Endodermal cell (in vitro differentiated cells): Measurements from ENCODE around the gene RIF1. TPM values are rescaled to one million over a fixed set of nuclear protein-coding genes. Genes with fewer than 3 reads are reported as not detected.

Source experiments
- DNase-seq: peaks from one replicate; pipeline ENCODE4 v3.0.0-alpha.2; 2017
- H3K27ac ChIP-seq: 2 replicates; pipeline ENCODE4 v1.5.1; 2013; ENCODE audit warnings: mild to moderate bottlenecking, low read depth, low read length, moderate library complexity
- H3K27me3 ChIP-seq: 2 replicates; pipeline ENCODE4 v1.6.1; 2013; ENCODE audit warnings: mild to moderate bottlenecking, low read length, moderate library complexity; ENCODE audit not compliant: insufficient read depth, control insufficient read depth, poor library complexity, severe bottlenecking
- H3K36me3 ChIP-seq: 2 replicates; pipeline ENCODE4 v1.7.0; 2013; ENCODE audit warnings: mild to moderate bottlenecking, low read length, moderate library complexity; ENCODE audit not compliant: control insufficient read depth, insufficient read depth
- H3K4me1 ChIP-seq: one replicate; pipeline ENCODE4 v1.7.0; 2013; ENCODE audit warnings: low read length; ENCODE audit not compliant: control insufficient read depth, insufficient read depth
- H3K4me3 ChIP-seq: 2 replicates; pipeline ENCODE4 v1.5.1; 2013; ENCODE audit warnings: mild to moderate bottlenecking, low read length, moderate library complexity
- H3K9ac ChIP-seq: 2 replicates; pipeline ENCODE4 v1.6.1; 2013; ENCODE audit warnings: mild to moderate bottlenecking, low read length, moderate library complexity; ENCODE audit not compliant: poor library complexity, severe bottlenecking; ENCODE audit errors: extremely low read depth
- H3K9me3 ChIP-seq: 2 replicates; pipeline ENCODE4 v1.6.1; 2013; ENCODE audit warnings: mild to moderate bottlenecking, low read length, moderate library complexity; ENCODE audit not compliant: control insufficient read depth
- H3K27ac Mint-ChIP-seq: 2 replicates; pipeline ENCODE4 v1.8.0; 2020; ENCODE audit warnings: mixed read lengths
- H3K27me3 Mint-ChIP-seq: 2 replicates; pipeline ENCODE4 v1.8.0; 2021; ENCODE audit warnings: mild to moderate bottlenecking, mixed read lengths; ENCODE audit not compliant: insufficient read depth
- H3K36me3 Mint-ChIP-seq: 2 replicates; pipeline ENCODE4 v1.8.0; 2020; ENCODE audit warnings: low read depth, mixed read lengths
- H3K4me1 Mint-ChIP-seq: 2 replicates; pipeline ENCODE4 v1.8.0; 2020; ENCODE audit warnings: mixed read lengths
- H3K4me3 Mint-ChIP-seq: 2 replicates; pipeline ENCODE4 v1.8.0; 2020; ENCODE audit warnings: mild to moderate bottlenecking, moderate library complexity, mixed read lengths
- H3K9me3 Mint-ChIP-seq: 2 replicates; pipeline ENCODE4 v1.8.0; 2020; ENCODE audit warnings: mild to moderate bottlenecking, mixed read lengths
- CTCF ChIP-seq: fragments of 200-600 bp; sonication (generic); conservative IDR thresholded peaks from 2 replicates; pipeline ENCODE4 v1.5.0; 2021; ENCODE audit warnings: antibody characterized with exemption, mild to moderate bottlenecking
- WGBS, 2 experiments: methylation state at CpG; one replicate each; pipeline versions ENCODE4 v1.1.5 to v1.1.7; 2013; ENCODE audit warnings: missing lambda C conversion rate in 2 of 2, mixed read lengths in 1 of 2; ENCODE audit not compliant: insufficient coverage in 1 of 2, insufficient read length in 1 of 2; 5-methylcytosine and 5-hydroxymethylcytosine counted together
- total RNA-seq, 2 donors: library from RNA; stranded (reverse); fragmentation: NEBNext Ultra II Directional in 1 of 2; extraction: Animal tissue kit (Norgen Biotek cat#: 25700) in 1 of 2; gene quantifications; 2 replicates in 1 of 2; 3 replicates in 1 of 2; pipeline ENCODE4 v1.2.1, GENCODE V29; 2021

The RIF1 gene
- total RNA-seq, 2 donors from 2014 or later = 64.3 to 66.7 TPM

GRCh38 chr2:151439127-151439526 lies 29.4 kb downstream of the RIF1 start:
- no peak overlapping the region for H3K9ac ChIP-seq
- no peaks in the 10 kb centered on the region for H3K9me3 ChIP-seq
- 95 to 97% methylated on average over 7 to 13 of the region's 13 CpGs for WGBS, 2 experiments
- no peak overlapping the region for H3K27ac ChIP-seq
- H3K27me3 Mint-ChIP-seq = no peaks in the 10 kb centered on the region
- peaks cover 73% of the 10 kb centered on the region for H3K36me3 Mint-ChIP-seq
- H3K4me1 ChIP-seq = no peaks in the 10 kb centered on the region
- H3K27ac Mint-ChIP-seq = no peak overlapping the region
- no peak for DNase-seq
- TF ChIP-seq CTCF = no peak
- H3K4me3 Mint-ChIP-seq = no peak overlapping the region
- no peaks in the 10 kb centered on the region for H3K27me3 ChIP-seq
- no peaks in the 10 kb centered on the region for H3K9me3 Mint-ChIP-seq
- peaks cover 95% of the 10 kb centered on the region for H3K36me3 ChIP-seq
- H3K4me3 ChIP-seq = no peak overlapping the region
- H3K4me1 Mint-ChIP-seq = no peaks in the 10 kb centered on the region

- 98% methylated on average over 1 of the region's 1 CpG; no CpG with 5 or more reads in 1 of the 2 experiments for WGBS, 2 experiments
- no peaks in the 10 kb centered on the region for H3K27me3 Mint-ChIP-seq
Measured at GRCh38 chr2:151459358-151459757, 49.7 kb downstream of the RIF1 start.

GRCh38 chr2:151465771-151466170 lies 56.1 kb downstream of the RIF1 start:
- Mint-ChIP-seq H3K9me3 (peaks cover under 1% of the 10 kb centered on the region), H3K27ac (no peak overlapping the region), H3K27me3 (no peaks in the 10 kb centered on the region), H3K36me3 (peaks cover 89% of the 10 kb centered on the region), H3K4me1 (no peaks in the 10 kb centered on the region), H3K4me3 (no peak overlapping the region)
- 99 to 100% methylated on average over 1 to 3 of the region's 3 CpGs for WGBS, 2 experiments
- no peak for DNase-seq
- H3K27ac ChIP-seq = no peak overlapping the region
- TF ChIP-seq CTCF = no peak
- H3K9ac ChIP-seq = no peak overlapping the region
- peaks cover 99% of the 10 kb centered on the region for H3K36me3 ChIP-seq
- H3K27me3 ChIP-seq = no peaks in the 10 kb centered on the region
- H3K4me1 ChIP-seq = no peaks in the 10 kb centered on the region
- peaks cover 11% of the 10 kb centered on the region for H3K9me3 ChIP-seq
- no peak overlapping the region for H3K4me3 ChIP-seq

More at GRCh38 chr2:151459358-151459757, 49.7 kb downstream of the RIF1 start:
- no peak overlapping the region for H3K27ac Mint-ChIP-seq
- Histone ChIP-seq H3K27ac (no peak overlapping the region), H3K9me3 (no peaks in the 10 kb centered on the region), H3K4me1 (no peaks in the 10 kb centered on the region), H3K36me3 (peaks cover 92% of the 10 kb centered on the region), H3K9ac (no peak overlapping the region), H3K27me3 (no peaks in the 10 kb centered on the region), H3K4me3 (no peak overlapping the region)
- no peaks in the 10 kb centered on the region for H3K4me1 Mint-ChIP-seq
- TF ChIP-seq CTCF = no peak
- peaks cover 77% of the 10 kb centered on the region for H3K36me3 Mint-ChIP-seq
- H3K9me3 Mint-ChIP-seq = no peaks in the 10 kb centered on the region
- DNase-seq = no peak
- no peak overlapping the region for H3K4me3 Mint-ChIP-seq
